NOMO-1 treated with dmso at 0.1 percent for 144 hours (cell line): ENCODE measurements around the gene CHML.

Source experiments
- DNase-seq: peaks from one replicate; lab custom pipeline; 2025; ENCODE audit not compliant: unreplicated experiment; lab: John Stamatoyannopoulos, UW

Gene CHML

GRCh38 chr1:241646201-241646600, 6.0 kb upstream of the CHML start:
- no peak for DNase-seq

- no peak for DNase-seq
These were observed 5.0 kb upstream of the CHML start for GRCh38 chr1:241645199-241645598.

- DNase-seq: no peak
These were observed 4.1 kb upstream of the CHML start for GRCh38 chr1:241644259-241644658.

GRCh38 chr1:241642593-241642944, 2.4 kb upstream of the CHML start:
- no peak for DNase-seq

- no peak for DNase-seq
These were observed 1.8 kb upstream of the CHML start for GRCh38 chr1:241641773-241642592.

GRCh38 chr1:241640867-241641622, 876 bp upstream of the CHML start:
- peak; percentile 61 for DNase-seq

- peak; percentile 63 for DNase-seq
These were observed 483 bp downstream of the CHML start for GRCh38 chr1:241639623-241640148.

GRCh38 chr1:241638909-241639622, 1.1 kb downstream of the CHML start:
- DNase-seq: no peak

GRCh38 chr1:241638099-241638682, 2.0 kb downstream of the CHML start:
- no peak for DNase-seq

GRCh38 chr1:241637604-241638003, 2.6 kb downstream of the CHML start:
- DNase-seq: peak; percentile 9

- DNase-seq: no peak
These were observed 3.1 kb downstream of the CHML start for GRCh38 chr1:241637046-241637590.

GRCh38 chr1:241636291-241636690, 3.9 kb downstream of the CHML start:
- DNase-seq: no peak

GRCh38 chr1:241635556-241636152, 4.5 kb downstream of the CHML start:
- no peak for DNase-seq

- DNase-seq: no peak
These were observed 7.2 kb downstream of the CHML start for GRCh38 chr1:241632987-241633386.

- DNase-seq: no peak
These were observed 8.5 kb downstream of the CHML start for GRCh38 chr1:241631674-241632073.

GRCh38 chr1:241630899-241631298, 9.3 kb downstream of the CHML start:
- DNase-seq: no peak

- DNase-seq: no peak
These were observed 9.7 kb downstream of the CHML start for GRCh38 chr1:241630476-241630875.

GRCh38 chr1:241630005-241630404, 10.2 kb downstream of the CHML start:
- DNase-seq: no peak

GRCh38 chr1:241627453-241628259, 12.5 kb downstream of the CHML start:
- peak; percentile 21 for DNase-seq

- DNase-seq: no peak
These were observed 15.2 kb downstream of the CHML start for GRCh38 chr1:241624935-241625334.
